ENCODE measurements around the gene OR51B6. TPM values are rescaled to one million over a fixed set of nuclear protein-coding genes. Genes with fewer than 3 reads are reported as not detected.
A peak's percentile ranks its signal among the peaks of the same experiment; 100 is the strongest.
"Not testable (repeated sequence)": the region's sequence is repeated elsewhere in the genome, so short reads cannot be mapped to it uniquely, and the experiment has no call there.

OR51B6 gene
- total RNA-seq, 1 donor from 2014 or later, result not detected

- DNase-seq (ENCODE audit: low spot score), result no peak
- Mint-ChIP-seq H3K27me3 (ENCODE audit: unreplicated experiment) (no peaks in the 10 kb centered on the region), H3K4me3 (ENCODE audit: unreplicated experiment) (no peak overlapping the region), H3K27ac (ENCODE audit: unreplicated experiment) (no peak overlapping the region), H3K9me3 (ENCODE audit: unreplicated experiment) (no peaks in the 10 kb centered on the region), H3K4me1 (ENCODE audit: unreplicated experiment) (peaks cover 4% of the 10 kb centered on the region), H3K36me3 (ENCODE audit: low read depth, unreplicated experiment) (no peaks in the 10 kb centered on the region)
- no peak for TF ChIP-seq CTCF (IDR thresholded peaks at IDR 0.05; ENCODE audit: unreplicated experiment)
Observed at GRCh38 chr11:5364214-5364613, 12.9 kb downstream of the OR51B6 start.

- not testable (repeated sequence) for DNase-seq (ENCODE audit: low spot score); H3K27ac Mint-ChIP-seq (ENCODE audit: unreplicated experiment); H3K4me1 Mint-ChIP-seq (ENCODE audit: unreplicated experiment); H3K36me3 Mint-ChIP-seq (ENCODE audit: low read depth, unreplicated experiment); H3K9me3 Mint-ChIP-seq (ENCODE audit: unreplicated experiment); H3K4me3 Mint-ChIP-seq (ENCODE audit: unreplicated experiment); H3K27me3 Mint-ChIP-seq (ENCODE audit: unreplicated experiment)
- peak; percentile 53 for TF ChIP-seq CTCF (IDR thresholded peaks at IDR 0.05; ENCODE audit: unreplicated experiment)
Observed at GRCh38 chr11:5366365-5366764, 15.1 kb downstream of the OR51B6 start.

- H3K36me3 Mint-ChIP-seq (ENCODE audit: low read depth, unreplicated experiment), result no peaks in the 10 kb centered on the region
- TF ChIP-seq CTCF (IDR thresholded peaks at IDR 0.05; ENCODE audit: unreplicated experiment), result no peak
- no peak for DNase-seq (ENCODE audit: low spot score)
- no peak overlapping the region for H3K4me3 Mint-ChIP-seq (ENCODE audit: unreplicated experiment)
- peaks cover 4% of the 10 kb centered on the region for H3K4me1 Mint-ChIP-seq (ENCODE audit: unreplicated experiment)
- no peaks in the 10 kb centered on the region for H3K9me3 Mint-ChIP-seq (ENCODE audit: unreplicated experiment)
- H3K27ac Mint-ChIP-seq (ENCODE audit: unreplicated experiment), result no peak overlapping the region
- no peaks in the 10 kb centered on the region for H3K27me3 Mint-ChIP-seq (ENCODE audit: unreplicated experiment)
Observed at GRCh38 chr11:5366856-5367255, 15.5 kb downstream of the OR51B6 start.

GRCh38 chr11:5367448-5368074 is 16.3 kb downstream of the OR51B6 start:
- no peaks in the 10 kb centered on the region for H3K27me3 Mint-ChIP-seq (ENCODE audit: unreplicated experiment)
- peaks cover 4% of the 10 kb centered on the region for H3K4me1 Mint-ChIP-seq (ENCODE audit: unreplicated experiment)
- H3K27ac Mint-ChIP-seq (ENCODE audit: unreplicated experiment), result no peak overlapping the region
- TF ChIP-seq CTCF (IDR thresholded peaks at IDR 0.05; ENCODE audit: unreplicated experiment), result no peak
- no peaks in the 10 kb centered on the region for H3K36me3 Mint-ChIP-seq (ENCODE audit: low read depth, unreplicated experiment)
- H3K4me3 Mint-ChIP-seq (ENCODE audit: unreplicated experiment), result no peak overlapping the region
- DNase-seq (ENCODE audit: low spot score), result no peak
- no peaks in the 10 kb centered on the region for H3K9me3 Mint-ChIP-seq (ENCODE audit: unreplicated experiment)

GRCh38 chr11:5368502-5369043 is 17.3 kb downstream of the OR51B6 start:
- Mint-ChIP-seq H3K27ac (ENCODE audit: unreplicated experiment) (no peak overlapping the region), H3K36me3 (ENCODE audit: low read depth, unreplicated experiment) (no peaks in the 10 kb centered on the region), H3K4me3 (ENCODE audit: unreplicated experiment) (no peak overlapping the region), H3K9me3 (ENCODE audit: unreplicated experiment) (no peaks in the 10 kb centered on the region), H3K27me3 (ENCODE audit: unreplicated experiment) (no peaks in the 10 kb centered on the region), H3K4me1 (ENCODE audit: unreplicated experiment) (peaks cover 4% of the 10 kb centered on the region)
- TF ChIP-seq CTCF (IDR thresholded peaks at IDR 0.05; ENCODE audit: unreplicated experiment), result no peak
- DNase-seq (ENCODE audit: low spot score), result no peak
